Ishikawa (cell line): Measurements from ENCODE around the gene SAMD8.

Experiments
- CEBPB ChIP-seq: IDR thresholded peaks from 2 replicates; pipeline ENCODE4 v1.6.1; 2012
- CREB1 ChIP-seq: IDR thresholded peaks from 2 replicates; pipeline ENCODE4 v1.6.1; 2012; ENCODE audit warnings: low read depth
- EGR1 ChIP-seq: IDR thresholded peaks from 2 replicates; pipeline ENCODE4 v1.6.1; 2012
- EP300 ChIP-seq: IDR thresholded peaks from 2 replicates; pipeline ENCODE4 v1.6.1; 2012; ENCODE audit warnings: borderline replicate concordance
- FOXM1 ChIP-seq: IDR thresholded peaks from 2 replicates; pipeline ENCODE4 v1.6.1; 2012; ENCODE audit warnings: low read depth, borderline replicate concordance
- NFIC ChIP-seq: IDR thresholded peaks from 2 replicates; pipeline ENCODE4 v1.6.1; 2012
- RAD21 ChIP-seq: IDR thresholded peaks from 2 replicates; pipeline ENCODE4 v1.6.1; 2012; ENCODE audit warnings: low read depth
- TAF1 ChIP-seq: IDR thresholded peaks from 2 replicates; pipeline ENCODE4 v1.6.1; 2012; ENCODE audit warnings: low read depth, mild to moderate bottlenecking
- TCF12 ChIP-seq: IDR thresholded peaks from 2 replicates; pipeline ENCODE4 v1.6.1; 2012; ENCODE audit warnings: low read depth
- TEAD4 ChIP-seq: IDR thresholded peaks from 2 replicates; pipeline ENCODE4 v1.6.1; 2012
- ZBTB7A ChIP-seq: IDR thresholded peaks from 2 replicates; pipeline ENCODE4 v1.6.1; 2012; ENCODE audit warnings: low read depth
- TF ChIP-seq, protein P1 (sequence below): IDR thresholded peaks from 2 replicates; pipeline ENCODE4 v1.6.1; 2012
- TF ChIP-seq, protein P2 (sequence below): IDR thresholded peaks from 2 replicates; pipeline ENCODE4 v1.6.1; 2012; ENCODE audit warnings: low read depth, mild to moderate bottlenecking

DNA sequence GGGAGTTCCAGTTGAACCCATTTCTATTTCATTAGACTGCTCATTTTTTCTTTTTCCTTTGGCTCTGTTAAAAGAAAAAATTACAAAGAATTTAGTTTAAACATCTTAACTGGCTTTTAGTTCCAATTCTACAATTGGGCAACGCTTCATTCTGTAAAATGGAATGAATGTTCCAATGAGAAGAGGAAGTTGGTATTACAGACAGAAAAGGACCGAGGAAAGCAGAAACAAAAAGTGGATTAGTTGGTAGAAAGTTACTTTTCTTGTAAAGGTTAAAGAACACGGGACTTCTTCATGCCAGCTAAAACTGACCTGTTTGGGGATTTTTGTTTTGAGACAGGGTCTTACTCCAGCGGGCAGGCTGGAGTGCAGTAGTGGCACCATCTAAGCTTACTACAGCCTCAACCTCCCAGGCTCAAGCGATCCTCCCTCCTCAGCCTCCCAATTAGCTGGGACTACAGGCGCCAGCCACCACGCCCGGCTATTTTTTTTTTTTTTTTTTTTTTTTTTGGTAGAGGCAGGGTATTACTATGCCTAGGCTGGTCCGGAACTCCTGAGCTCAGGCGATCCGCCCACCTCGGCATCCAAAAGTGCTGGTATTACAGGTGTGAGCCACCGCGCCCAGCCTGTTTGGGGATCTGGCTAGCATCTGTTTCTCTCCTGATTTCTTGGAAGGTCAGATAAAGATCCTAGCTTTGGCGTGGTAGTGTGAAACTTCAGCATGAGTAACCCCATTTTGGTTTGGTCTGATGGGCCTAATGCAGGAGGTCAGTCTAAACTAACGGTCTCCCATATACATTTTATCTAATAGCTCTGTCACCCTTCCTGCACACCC is 97.8 kb downstream of the SAMD8 start:
- TF ChIP-seq EP300 (no peak), CREB1 (no peak), CEBPB (no peak), TCF12 (no peak), ZBTB7A (no peak), TAF1 (no peak), FOXM1 (no peak), TEAD4 (no peak), EGR1 (no peak), RAD21 (no peak), NFIC (no peak)
- TF ChIP-seq, protein P1, sequence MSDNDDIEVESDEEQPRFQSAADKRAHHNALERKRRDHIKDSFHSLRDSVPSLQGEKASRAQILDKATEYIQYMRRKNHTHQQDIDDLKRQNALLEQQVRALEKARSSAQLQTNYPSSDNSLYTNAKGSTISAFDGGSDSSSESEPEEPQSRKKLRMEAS: no peak
- TF ChIP-seq, protein P2, sequence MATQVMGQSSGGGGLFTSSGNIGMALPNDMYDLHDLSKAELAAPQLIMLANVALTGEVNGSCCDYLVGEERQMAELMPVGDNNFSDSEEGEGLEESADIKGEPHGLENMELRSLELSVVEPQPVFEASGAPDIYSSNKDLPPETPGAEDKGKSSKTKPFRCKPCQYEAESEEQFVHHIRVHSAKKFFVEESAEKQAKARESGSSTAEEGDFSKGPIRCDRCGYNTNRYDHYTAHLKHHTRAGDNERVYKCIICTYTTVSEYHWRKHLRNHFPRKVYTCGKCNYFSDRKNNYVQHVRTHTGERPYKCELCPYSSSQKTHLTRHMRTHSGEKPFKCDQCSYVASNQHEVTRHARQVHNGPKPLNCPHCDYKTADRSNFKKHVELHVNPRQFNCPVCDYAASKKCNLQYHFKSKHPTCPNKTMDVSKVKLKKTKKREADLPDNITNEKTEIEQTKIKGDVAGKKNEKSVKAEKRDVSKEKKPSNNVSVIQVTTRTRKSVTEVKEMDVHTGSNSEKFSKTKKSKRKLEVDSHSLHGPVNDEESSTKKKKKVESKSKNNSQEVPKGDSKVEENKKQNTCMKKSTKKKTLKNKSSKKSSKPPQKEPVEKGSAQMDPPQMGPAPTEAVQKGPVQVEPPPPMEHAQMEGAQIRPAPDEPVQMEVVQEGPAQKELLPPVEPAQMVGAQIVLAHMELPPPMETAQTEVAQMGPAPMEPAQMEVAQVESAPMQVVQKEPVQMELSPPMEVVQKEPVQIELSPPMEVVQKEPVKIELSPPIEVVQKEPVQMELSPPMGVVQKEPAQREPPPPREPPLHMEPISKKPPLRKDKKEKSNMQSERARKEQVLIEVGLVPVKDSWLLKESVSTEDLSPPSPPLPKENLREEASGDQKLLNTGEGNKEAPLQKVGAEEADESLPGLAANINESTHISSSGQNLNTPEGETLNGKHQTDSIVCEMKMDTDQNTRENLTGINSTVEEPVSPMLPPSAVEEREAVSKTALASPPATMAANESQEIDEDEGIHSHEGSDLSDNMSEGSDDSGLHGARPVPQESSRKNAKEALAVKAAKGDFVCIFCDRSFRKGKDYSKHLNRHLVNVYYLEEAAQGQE: no peak
